Gastrocnemius medialis (tissue), 4 donors: Measurements from ENCODE around the gene RHOC. TPM values are rescaled to one million over a fixed set of nuclear protein-coding genes. Genes with fewer than 3 reads are reported as not detected.
"Not testable (repeated sequence)": the region's sequence is repeated elsewhere in the genome, so short reads cannot be mapped to it uniquely, and the experiment has no call there.

Experiments used
- ATAC-seq, 2 donors: fragments of 150-250 bp; one replicate each; pipeline ENCODE4 v1.9.1; 2016
- DNase-seq, 2 donors: peaks; one replicate each; pipeline ENCODE4 v3.0.0-alpha.2; 2019
- H3K27ac ChIP-seq, 4 donors: fragments of 200-600 bp; sonication (generic); 1 replicate in 1 of 4; 2 replicates in 3 of 4; pipeline ENCODE4 v1.5.1; 2016 to 2018; ENCODE audit warnings: mild to moderate bottlenecking in 2 of 4, moderate library complexity in 1 of 4
- H3K27me3 ChIP-seq, 3 donors: fragments of 200-600 bp; sonication (generic) in 2 of 3; 1 replicate in 1 of 3; 2 replicates in 2 of 3; pipeline versions ENCODE4 v1.5.1 to v1.6.0; 2016 to 2019; ENCODE audit warnings: mild to moderate bottlenecking in 1 of 3, moderate library complexity in 1 of 3
- H3K36me3 ChIP-seq, 2 donors: fragments of 200-600 bp; sonication (generic) in 1 of 2; one replicate each; pipeline ENCODE4 v1.5.1; 2017 to 2018
- H3K4me1 ChIP-seq, 2 donors: fragments of 200-600 bp; sonication (generic) in 1 of 2; one replicate each; pipeline ENCODE4 v1.5.1; 2016 to 2017; ENCODE audit warnings: mild to moderate bottlenecking in 2 of 2
- H3K4me3 ChIP-seq, 4 donors: fragments of 200-600 bp; sonication (generic) in 3 of 4; 1 replicate in 1 of 4; 2 replicates in 3 of 4; pipeline ENCODE4 v1.5.1; 2016 to 2019; ENCODE audit warnings: mild to moderate bottlenecking in 2 of 4
- H3K9me3 ChIP-seq, 3 donors: fragments of 200-600 bp; sonication (generic) in 2 of 3; 1 replicate in 1 of 3; 2 replicates in 2 of 3; pipeline ENCODE4 v1.5.1; 2016 to 2019
- CTCF ChIP-seq, 5 experiments: fragments of 450-650 bp in 3 of 5; fragments of 200-600 bp in 2 of 5; sonication (generic) in 2 of 5; IDR thresholded peaks in 4 of 5; conservative IDR thresholded peaks in 1 of 5; 1 replicate in 4 of 5; 2 replicates in 1 of 5; pipeline ENCODE4 v1.5.1; 2016 to 2019; ENCODE audit warnings: antibody characterized with exemption in 5 of 5, mild to moderate bottlenecking in 3 of 5, moderate library complexity in 3 of 5
- POLR2A ChIP-seq, 2 donors: fragments of 450-650 bp; IDR thresholded peaks; one replicate each; pipeline ENCODE4 v1.6.1; 2017; ENCODE audit warnings: antibody characterized with exemption in 2 of 2, mild to moderate bottlenecking in 2 of 2, moderate library complexity in 2 of 2
- in situ Hi-C, 4 donors: fragments of 200-750 bp; cut with MboI; loops; one replicate each; pipeline versions ENCODE4 v1.15.0 to v1.8.0; 2017; ENCODE audit warnings: low sequenced_read_pairs in 4 of 4
- intact Hi-C: fragments of 100-400 bp; cut with DNase I; formaldehyde crosslinking; loops from one replicate; pipeline ENCODE4 v1.15.1; 2023; ENCODE audit warnings: low total_unique reads
- total RNA-seq, 4 donors: library from RNA; depleted of rRNA; stranded (reverse); fragments of >200 nt; gene quantifications; one replicate each; pipeline versions ENCODE4 v1.1.0 to v1.2.3, GENCODE V29; 2016

The RHOC gene
- total RNA-seq, 4 donors from 2014 or later: 33.1 to 86.5 (median 64.3) TPM

GRCh38 chr1:112729909-112730308 lies 23.0 kb upstream of the RHOC start:
- H3K9me3 ChIP-seq: no peaks in the 10 kb centered on the region
- H3K36me3 ChIP-seq: no peaks in the 10 kb centered on the region
- ATAC-seq (no peak), DNase-seq (no peak)
- intact Hi-C loops (no loop called here), in situ Hi-C loops (loop anchor here in 2 of 4 donors (10.0 to 25.0 kb wide), 2 partner anchors 65 to 332 kb away; partner anchors contain the start of gene LRIG2 (in 1 of the 2))
- H3K27ac ChIP-seq: no peak overlapping the region
- no peaks in the 10 kb centered on the region for H3K27me3 ChIP-seq
- H3K4me1 ChIP-seq: no peaks in the 10 kb centered on the region
- H3K4me3 ChIP-seq: no peak overlapping the region
- no peak for TF ChIP-seq POLR2A (IDR thresholded peaks at IDR 0.05)
- TF ChIP-seq CTCF (IDR thresholded peaks at IDR 0.05 in 4 of 5, conservative IDR thresholded peaks at IDR 0.05 in 1 of 5): no peak

- H3K27ac ChIP-seq, H3K4me3 ChIP-seq, intact Hi-C loops, H3K27me3 ChIP-seq, H3K36me3 ChIP-seq, ATAC-seq, H3K9me3 ChIP-seq, DNase-seq, H3K4me1 ChIP-seq: not testable (repeated sequence)
- in situ Hi-C loops: loop anchor here in 1 of 4 donors (25.0 kb wide), 1 partner anchor 333 kb away; the partner anchor contains the start of gene LRIG2
Observed at GRCh38 chr1:112729011-112729410, 22.1 kb upstream of the RHOC start.

- H3K9me3 ChIP-seq, H3K4me1 ChIP-seq, H3K4me3 ChIP-seq, ATAC-seq, H3K36me3 ChIP-seq, DNase-seq, intact Hi-C loops, H3K27me3 ChIP-seq, H3K27ac ChIP-seq: not testable (repeated sequence)
- in situ Hi-C loops: loop anchor here in 1 of 4 donors (25.0 kb wide), 1 partner anchor 334 kb away; the partner anchor contains the start of gene LRIG2
Observed at GRCh38 chr1:112728306-112728971, 21.5 kb upstream of the RHOC start.

GRCh38 chr1:112727716-112728115 lies 20.8 kb upstream of the RHOC start:
- H3K36me3 ChIP-seq: no peaks in the 10 kb centered on the region
- no peak overlapping the region for H3K4me3 ChIP-seq
- ATAC-seq (no peak), DNase-seq (no peak)
- no peaks in the 10 kb centered on the region for H3K4me1 ChIP-seq
- TF ChIP-seq POLR2A (IDR thresholded peaks at IDR 0.05): no peak
- no peak for TF ChIP-seq CTCF (IDR thresholded peaks at IDR 0.05 in 4 of 5, conservative IDR thresholded peaks at IDR 0.05 in 1 of 5)
- H3K9me3 ChIP-seq: no peaks in the 10 kb centered on the region
- no peak overlapping the region for H3K27ac ChIP-seq
- in situ Hi-C loops: loop anchor here in 1 of 4 donors (25.0 kb wide), 1 partner anchor 335 kb away; the partner anchor contains the start of gene LRIG2
- intact Hi-C loops: no loop called here
- H3K27me3 ChIP-seq: no peaks in the 10 kb centered on the region

- H3K27me3 ChIP-seq, DNase-seq, H3K36me3 ChIP-seq, ATAC-seq, H3K4me1 ChIP-seq, intact Hi-C loops, H3K4me3 ChIP-seq, H3K9me3 ChIP-seq, H3K27ac ChIP-seq: not testable (repeated sequence)
- in situ Hi-C loops: loop anchor here in 2 of 4 donors (25.0 kb wide), 2 partner anchors 337 to 663 kb away; partner anchors contain the start of genes CTTNBP2NL (in 2 of the 2) and MAGI3 (in 1 of the 2)
Observed at GRCh38 chr1:112724240-112724639, 17.3 kb upstream of the RHOC start.

- Histone ChIP-seq H3K27ac (no peak overlapping the region), H3K9me3 (no peaks in the 10 kb centered on the region)
- in situ Hi-C loops: loop anchor here in 2 of 4 donors (25.0 kb wide), 2 partner anchors 336 to 664 kb away; partner anchors contain the start of genes CTTNBP2NL (in 2 of the 2) and MAGI3 (in 1 of the 2)
Observed at GRCh38 chr1:112723511-112723839, 16.5 kb upstream of the RHOC start.

More at GRCh38 chr1:112723511-112723839, 16.5 kb upstream of the RHOC start:
- intact Hi-C loops: no loop called here
- H3K27me3 ChIP-seq: peaks cover 0 to 6% (median 0%) of the 10 kb centered on the region in 3 donors
- no peak for DNase-seq
- no peaks in the 10 kb centered on the region for H3K36me3 ChIP-seq
- no peak for TF ChIP-seq POLR2A (IDR thresholded peaks at IDR 0.05)
- no peak for TF ChIP-seq CTCF (IDR thresholded peaks at IDR 0.05 in 4 of 5, conservative IDR thresholded peaks at IDR 0.05 in 1 of 5)
- no peak overlapping the region for H3K4me3 ChIP-seq
- no peaks in the 10 kb centered on the region for H3K4me1 ChIP-seq
- ATAC-seq: no peak
